Measurements from ENCODE around the gene AXIN2.

DNA sequence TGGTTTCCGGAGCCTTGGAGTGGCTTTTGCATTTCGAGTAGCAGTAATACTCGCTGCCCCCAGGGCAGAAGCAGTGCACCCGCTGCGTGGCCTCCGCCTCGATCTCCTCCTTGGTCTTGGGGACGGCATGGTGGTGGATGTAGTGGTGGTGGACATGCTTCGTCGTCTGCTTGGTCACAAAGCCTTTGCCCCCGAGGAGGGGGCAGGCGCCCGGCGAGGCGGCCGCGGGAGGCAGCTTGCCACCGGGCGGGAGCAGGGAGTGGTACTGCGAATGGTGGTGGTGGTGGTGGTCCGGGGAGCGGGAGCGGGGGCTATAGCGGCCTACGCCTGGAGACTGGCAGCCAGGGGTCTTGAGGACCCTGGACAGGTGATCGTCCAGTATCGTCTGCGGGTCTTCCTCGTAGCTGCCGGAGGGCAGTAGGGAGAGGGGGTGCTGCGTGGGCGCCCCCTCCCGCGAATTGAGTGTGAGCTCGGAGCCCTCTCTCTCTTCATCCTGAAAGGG lies 24.1 kb downstream of the AXIN2 start:
- TF ChIP-seq, protein P1, sequence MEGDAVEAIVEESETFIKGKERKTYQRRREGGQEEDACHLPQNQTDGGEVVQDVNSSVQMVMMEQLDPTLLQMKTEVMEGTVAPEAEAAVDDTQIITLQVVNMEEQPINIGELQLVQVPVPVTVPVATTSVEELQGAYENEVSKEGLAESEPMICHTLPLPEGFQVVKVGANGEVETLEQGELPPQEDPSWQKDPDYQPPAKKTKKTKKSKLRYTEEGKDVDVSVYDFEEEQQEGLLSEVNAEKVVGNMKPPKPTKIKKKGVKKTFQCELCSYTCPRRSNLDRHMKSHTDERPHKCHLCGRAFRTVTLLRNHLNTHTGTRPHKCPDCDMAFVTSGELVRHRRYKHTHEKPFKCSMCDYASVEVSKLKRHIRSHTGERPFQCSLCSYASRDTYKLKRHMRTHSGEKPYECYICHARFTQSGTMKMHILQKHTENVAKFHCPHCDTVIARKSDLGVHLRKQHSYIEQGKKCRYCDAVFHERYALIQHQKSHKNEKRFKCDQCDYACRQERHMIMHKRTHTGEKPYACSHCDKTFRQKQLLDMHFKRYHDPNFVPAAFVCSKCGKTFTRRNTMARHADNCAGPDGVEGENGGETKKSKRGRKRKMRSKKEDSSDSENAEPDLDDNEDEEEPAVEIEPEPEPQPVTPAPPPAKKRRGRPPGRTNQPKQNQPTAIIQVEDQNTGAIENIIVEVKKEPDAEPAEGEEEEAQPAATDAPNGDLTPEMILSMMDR (IDR thresholded peaks at IDR 0.05 in 4 of 5, conservative IDR thresholded peaks at IDR 0.05 in 1 of 5), result no peak
- no peak for TF ChIP-seq POLR2A (IDR thresholded peaks at IDR 0.05)
